Neural cell (in vitro differentiated cells): ENCODE data around the gene PANX2.

Experiments used
- POLR2AphosphoS5 ChIP-seq: IDR thresholded peaks from 2 replicates; pipeline ENCODE4 v1.6.1; 2012
- TAF1 ChIP-seq: IDR thresholded peaks from 2 replicates; pipeline ENCODE4 v1.6.1; 2012; ENCODE audit warnings: low read depth
- TF ChIP-seq, protein P1 (sequence below): fragments of 450-650 bp; IDR thresholded peaks from 2 replicates; pipeline ENCODE4 v1.5.1; 2014; ENCODE audit warnings: antibody characterized with exemption, mild to moderate bottlenecking, moderate library complexity; ENCODE audit not compliant: poor library complexity, severe bottlenecking

DNA sequence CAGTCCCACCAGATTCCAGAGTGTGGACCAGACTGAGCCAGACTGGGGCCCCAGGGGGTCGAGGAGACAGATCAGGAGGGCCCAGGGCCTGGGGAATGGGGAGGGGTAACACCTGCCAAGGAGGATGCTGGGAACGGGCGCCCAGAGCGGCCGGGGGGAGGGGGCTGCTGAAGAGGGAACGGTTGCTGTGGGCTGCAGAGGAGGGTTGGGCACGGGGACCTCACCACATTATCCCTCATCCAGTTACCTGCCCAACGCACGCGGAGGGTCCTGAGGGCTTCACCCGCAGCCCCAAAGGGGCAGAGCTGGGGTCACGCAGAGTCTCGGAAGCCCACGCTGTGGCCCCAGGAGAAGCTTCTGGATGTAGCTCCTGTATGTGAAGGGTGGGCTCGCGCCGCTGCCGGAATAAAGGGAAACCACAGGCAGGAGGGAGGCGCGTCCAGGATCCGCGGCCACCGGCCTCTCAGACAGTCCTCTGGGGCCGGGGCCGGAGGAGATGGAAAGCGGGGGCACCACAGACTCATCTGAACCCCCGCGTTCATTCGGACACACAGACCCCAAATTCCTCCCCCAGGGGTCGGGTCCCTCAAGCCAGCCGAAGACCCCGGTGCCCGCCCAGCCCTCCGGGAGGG is 29.4 kb downstream of the PANX2 start:
- TF ChIP-seq, protein P1, sequence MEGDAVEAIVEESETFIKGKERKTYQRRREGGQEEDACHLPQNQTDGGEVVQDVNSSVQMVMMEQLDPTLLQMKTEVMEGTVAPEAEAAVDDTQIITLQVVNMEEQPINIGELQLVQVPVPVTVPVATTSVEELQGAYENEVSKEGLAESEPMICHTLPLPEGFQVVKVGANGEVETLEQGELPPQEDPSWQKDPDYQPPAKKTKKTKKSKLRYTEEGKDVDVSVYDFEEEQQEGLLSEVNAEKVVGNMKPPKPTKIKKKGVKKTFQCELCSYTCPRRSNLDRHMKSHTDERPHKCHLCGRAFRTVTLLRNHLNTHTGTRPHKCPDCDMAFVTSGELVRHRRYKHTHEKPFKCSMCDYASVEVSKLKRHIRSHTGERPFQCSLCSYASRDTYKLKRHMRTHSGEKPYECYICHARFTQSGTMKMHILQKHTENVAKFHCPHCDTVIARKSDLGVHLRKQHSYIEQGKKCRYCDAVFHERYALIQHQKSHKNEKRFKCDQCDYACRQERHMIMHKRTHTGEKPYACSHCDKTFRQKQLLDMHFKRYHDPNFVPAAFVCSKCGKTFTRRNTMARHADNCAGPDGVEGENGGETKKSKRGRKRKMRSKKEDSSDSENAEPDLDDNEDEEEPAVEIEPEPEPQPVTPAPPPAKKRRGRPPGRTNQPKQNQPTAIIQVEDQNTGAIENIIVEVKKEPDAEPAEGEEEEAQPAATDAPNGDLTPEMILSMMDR: no peak
- TF ChIP-seq TAF1 (no peak), POLR2AphosphoS5 (no peak)
